HG03520 (cell line): Measurements from ENCODE around the gene NOXA1.
A peak's percentile ranks its signal among the peaks of the same experiment; 100 is the strongest.

Experiments
- ATAC-seq: cut with Tn5 transposase; IDR thresholded peaks from one replicate; pipeline ENCODE4 v1.9.1; 2021; ENCODE audit warnings: mild to moderate bottlenecking, moderate library complexity; ENCODE audit not compliant: unreplicated experiment

Gene NOXA1

DNA sequence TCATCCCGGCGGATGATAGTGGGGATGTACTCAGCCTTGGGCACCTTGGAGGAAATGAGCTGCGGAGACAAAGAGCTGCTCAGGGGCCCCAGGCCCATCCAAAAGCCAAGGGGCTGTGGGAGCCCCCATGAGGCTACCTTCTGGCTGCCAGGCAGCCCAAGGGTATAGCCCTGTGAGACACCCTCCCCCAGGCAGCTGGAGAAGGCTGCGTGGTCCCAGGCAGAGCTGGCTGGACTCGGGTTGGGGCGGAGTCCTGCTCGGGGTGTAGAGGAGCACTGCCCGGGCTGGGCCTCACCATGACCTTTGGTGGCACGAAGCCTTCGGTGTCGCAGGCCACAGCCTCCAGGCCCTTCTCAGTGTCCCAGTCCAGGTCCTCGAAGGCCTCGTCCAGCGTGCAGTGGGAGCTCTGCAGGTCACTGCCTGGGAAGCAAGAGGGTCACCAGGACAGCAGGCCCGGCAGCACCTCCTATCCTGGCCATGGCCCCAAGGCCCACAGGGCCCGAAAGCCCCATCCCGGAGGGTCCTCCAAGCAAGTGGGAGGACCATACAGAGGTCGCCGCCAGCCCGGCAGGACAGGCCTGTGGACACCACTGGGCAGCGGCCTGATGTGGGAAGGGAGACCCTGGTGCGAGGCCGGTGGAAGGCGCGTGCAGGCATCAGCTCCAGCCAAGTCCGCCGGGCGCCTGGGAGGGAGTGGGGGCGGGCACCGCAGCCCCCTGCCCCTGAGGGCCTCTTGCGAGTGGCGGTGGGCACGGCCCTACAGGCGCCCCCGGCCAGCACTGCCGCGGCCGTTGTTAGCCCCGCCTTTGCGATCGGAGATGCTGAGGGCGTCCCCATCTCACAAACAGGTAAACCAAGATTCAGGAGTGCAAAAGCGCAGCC, 29.8 kb downstream of the NOXA1 start:
- no peak for ATAC-seq

DNA sequence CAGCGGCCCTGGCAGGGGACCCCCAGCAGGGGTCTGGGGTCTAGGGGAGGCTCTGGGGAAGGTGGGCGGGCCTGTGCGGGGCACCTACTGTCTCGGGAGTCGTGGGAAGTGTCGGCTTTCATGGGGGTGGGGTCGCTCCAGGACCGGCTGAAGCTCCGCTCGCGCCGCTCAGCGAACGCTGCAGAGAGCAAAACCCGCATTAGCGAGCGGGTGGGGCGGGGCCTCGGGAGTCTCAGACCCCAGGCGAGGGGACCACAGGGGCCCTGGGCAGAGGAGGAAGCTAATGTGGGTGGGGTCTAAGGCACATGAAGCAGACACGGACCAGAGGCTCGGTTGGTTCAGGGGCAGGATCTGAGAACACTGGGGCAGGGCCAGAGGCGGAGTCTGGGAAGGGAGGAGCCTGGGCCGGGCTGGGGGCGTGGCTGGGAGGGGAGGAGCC, 30.5 kb downstream of the NOXA1 start:
- ATAC-seq: no peak

GRCh38 chr9:137454145-137454596, 31.0 kb downstream of the NOXA1 start:
- no peak for ATAC-seq

- no peak for ATAC-seq
These were observed 31.6 kb downstream of the NOXA1 start for GRCh38 chr9:137454597-137455358.

DNA sequence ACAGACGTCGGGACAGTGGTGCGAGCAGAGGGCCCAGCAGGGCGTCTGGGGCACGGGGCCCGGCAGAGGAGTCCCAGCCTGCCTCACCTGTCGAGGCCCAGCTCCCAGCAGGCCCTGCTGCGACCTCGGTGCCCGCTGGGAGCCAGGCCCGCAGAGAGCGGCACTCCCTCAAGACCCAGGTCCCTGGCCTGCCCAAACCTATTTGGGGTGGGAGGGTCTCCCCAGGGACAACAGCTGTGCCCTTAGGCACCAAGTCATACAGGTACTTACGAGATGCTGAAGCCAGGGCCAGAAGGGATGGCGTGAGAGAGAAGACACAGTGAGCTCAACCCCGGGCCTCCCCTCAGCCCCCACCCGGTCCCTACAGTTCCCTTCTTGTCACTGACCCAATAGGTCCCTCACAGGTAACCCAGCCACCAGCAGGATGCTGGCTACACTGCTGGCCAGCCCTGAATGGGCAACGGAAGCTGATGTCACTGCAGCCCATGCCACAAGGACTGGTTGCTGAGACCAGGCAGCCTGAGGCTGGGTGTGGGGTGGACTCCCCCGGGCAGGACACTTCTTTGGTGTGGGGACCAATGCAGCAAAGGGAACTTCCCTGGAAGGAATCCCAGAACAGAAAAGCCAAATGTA, 32.3 kb downstream of the NOXA1 start:
- no peak for ATAC-seq

DNA sequence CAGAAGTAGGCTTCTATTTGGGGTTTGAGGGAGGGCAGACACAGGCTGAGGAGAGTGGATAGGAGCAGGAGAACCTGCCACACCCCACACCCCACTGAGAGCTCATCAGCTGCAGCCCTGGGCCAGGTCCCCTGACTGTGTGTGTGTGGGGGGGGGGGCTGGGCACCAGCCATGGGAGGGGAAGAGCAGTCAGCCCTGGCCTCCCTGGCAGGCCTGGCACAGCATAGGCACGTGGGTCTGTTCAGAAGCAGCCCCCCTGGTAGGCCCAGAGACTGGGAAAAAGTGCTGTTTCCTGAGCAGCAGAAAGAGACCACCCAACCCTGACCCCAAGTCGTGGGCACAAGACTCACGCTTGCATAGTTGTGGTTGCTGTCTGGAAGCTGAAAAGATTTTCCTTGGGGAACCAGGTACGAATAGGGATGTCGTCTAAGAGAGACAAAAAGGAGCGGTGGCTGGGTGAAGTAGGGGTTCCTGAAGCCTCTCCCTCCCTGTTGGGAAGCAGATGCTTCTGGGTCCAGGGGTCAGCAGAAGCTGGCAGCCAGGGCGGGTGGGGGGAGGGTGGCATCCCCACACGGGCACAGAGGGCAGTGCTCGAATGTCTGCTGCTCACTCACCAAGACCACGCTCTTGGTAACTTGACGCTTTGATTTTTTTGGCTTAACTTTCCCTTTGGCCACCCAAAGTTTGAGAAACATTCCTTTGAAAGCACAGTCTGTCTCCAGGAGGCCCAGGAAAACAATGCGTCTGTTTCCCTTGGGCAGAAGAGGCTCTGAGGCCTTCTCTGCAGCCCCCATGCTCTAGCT, 33.1 kb downstream of the NOXA1 start:
- no peak for ATAC-seq

- ATAC-seq: no peak
These were observed 33.7 kb downstream of the NOXA1 start for GRCh38 chr9:137456864-137457405.

DNA sequence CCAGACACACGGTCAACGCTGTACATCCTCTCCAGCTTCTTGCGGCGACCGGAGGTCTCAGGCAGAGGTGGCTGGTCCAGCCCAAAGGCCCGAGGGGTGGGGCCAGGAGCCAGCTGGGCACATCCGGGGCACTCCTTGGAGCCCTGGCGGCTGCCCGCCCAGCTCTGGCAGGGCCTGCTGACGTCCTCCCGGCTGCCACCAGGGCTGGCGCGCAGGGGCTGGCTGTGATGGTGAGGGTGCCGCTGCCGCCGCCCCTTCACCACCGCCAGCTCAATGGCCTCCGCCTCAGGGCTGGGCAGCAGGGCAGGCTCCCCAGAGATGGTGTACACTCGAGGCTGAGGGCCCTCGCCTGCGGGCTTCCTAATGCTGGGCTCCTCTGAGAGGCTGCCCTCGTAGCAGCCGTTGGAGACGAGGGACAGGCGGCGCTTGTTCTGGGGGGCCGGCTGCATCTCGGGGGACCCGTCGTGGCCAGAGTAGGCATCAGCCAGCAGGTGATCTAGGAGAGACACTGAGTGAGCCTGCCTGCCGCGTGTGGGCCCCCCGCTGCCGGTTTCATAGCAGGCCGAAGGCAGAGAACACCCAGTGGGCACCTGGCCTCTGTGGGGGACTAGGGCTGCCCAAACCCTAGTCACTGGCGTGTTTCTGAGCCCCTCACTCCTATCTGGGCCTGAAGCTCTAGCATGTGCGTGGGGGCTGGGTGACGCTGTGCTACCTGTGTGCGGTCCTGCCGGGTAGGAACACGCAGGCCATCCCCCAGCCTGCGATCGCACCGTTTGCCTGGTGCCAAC, 34.4 kb downstream of the NOXA1 start:
- ATAC-seq: no peak

DNA sequence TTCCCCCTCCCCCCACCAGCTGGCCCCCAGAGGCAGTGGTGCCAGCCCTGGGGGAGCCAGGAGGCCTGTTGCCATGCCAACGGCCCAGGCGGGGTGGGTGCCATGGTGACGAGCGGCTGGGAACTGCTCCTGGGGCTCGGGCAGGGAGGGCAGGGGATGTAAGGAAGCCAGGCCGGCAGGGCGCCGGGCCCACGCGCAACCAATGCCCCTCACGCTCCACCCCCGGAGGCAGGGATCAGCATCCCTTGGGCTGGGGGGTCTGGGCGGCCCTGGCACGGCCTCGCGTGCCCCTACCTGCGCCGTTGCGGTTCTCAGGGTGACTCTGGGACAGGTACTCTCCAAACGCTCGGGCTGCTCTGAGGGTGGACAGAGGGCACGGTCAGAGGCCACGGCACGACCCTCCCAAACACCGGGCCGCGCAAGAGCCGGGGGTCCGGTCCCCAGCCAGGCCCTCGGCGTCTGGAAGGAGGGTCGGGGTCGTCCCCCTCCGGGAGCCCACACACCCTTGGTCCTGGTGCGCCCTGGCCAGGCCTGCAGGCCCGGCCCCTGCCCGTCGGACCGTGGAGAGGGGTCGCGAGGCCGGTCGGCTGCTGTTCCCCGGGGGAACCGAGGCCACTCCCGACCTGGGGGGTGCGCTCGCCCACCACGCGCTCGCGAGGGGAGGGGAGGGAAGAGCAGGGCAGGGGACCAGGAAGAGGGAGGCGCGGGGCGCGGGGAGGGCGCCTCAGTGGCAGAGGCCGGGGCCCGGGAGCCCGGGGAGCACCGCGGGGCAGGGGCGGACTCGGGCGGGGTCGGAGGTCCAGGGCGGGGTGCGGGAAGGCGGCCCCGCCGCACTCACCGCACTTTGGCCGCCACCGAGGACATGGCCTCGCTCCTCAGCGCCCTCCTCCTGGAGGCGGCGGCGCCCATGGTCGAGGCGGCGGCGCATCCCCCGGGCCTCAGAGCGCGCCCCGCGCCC, 35.3 kb downstream of the NOXA1 start:
- peak; percentile 10 for ATAC-seq

DNA sequence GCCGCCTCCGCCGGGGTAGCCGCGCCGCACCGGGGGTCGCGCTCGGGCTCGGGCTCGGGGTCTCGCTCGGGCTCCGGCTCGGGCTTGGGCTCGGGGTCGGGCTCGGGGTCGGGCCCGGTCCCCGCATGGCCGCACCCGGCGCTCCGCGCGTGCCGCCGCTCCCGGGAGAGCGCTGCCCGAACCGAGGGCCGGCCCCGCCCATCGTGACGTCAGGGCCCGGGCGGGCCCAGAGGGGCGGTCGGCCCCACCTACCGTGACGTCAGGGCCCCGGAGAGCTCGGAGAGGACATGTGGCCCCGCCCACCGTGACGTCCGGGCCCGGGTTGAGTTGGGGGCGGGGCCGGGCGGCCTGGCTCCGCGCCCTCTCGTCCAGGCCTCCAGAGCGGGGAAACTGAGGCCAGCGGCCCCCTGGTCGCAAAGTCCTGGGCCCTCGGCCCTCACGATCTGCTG, 36.0 kb downstream of the NOXA1 start, which contains the start of gene NSMF:
TSS of gene NSMF (minus strand) at position 183 of the 449 bp plus-strand sequence. CDS start 232 bp downstream, outside the sequence.
- ATAC-seq: peak; percentile 65

DNA sequence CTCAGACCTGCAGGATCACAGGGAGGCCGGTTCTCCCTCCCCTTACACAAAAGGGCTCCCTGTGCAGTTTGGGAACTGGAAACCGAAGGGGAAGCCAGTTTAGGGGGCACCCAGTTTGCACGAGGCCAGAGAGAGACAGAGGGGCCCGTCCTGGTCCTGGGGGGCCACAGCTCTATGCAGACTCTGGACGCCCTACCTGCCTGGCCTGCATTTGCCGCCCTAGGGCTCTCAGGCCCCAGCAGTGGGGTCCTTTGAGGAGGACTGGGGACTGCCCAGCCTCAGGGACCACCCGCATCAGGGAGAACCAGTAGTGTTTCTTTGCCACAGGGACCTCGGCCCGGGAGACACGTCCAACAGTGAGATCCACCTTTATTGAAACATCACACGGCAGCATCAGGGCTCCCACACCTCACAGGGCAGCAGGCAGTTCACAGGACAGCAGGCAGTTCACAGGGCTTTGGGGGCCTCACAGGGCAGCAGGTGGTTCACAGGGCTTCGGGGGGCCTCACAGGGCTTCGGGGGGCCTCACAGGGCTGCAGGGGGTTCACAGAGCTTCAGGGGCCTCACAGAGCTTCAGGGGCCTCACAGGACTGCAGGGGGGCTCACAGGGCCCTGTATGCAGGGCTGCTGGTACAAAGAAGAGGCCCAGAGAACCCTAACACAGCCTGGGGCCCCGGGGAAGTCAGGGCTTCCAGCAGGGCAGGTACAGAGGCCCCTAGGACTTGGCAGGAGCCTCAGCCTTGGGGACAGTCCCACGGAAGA, 36.6 kb downstream of the NOXA1 start:
- ATAC-seq: no peak

GRCh38 chr9:137460363-137461315, 37.4 kb downstream of the NOXA1 start:
- ATAC-seq: no peak

DNA sequence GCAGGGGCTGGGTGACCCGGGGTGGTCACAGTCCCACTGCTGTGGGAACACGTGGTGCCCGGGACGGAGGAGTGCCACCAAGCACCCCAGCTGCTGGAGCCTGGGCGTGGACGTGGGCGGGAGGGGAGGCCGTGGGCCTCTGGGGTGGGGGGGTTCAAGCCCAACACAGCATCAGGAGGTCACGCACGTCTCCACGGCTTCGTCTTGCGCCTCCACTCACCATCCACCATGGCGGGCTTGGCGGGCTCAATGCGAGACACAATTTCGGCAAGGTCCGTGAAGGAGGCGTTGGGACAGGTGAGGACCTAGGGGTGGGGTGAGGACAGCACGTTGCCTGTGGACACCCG, 38.1 kb downstream of the NOXA1 start:
- ATAC-seq: no peak

DNA sequence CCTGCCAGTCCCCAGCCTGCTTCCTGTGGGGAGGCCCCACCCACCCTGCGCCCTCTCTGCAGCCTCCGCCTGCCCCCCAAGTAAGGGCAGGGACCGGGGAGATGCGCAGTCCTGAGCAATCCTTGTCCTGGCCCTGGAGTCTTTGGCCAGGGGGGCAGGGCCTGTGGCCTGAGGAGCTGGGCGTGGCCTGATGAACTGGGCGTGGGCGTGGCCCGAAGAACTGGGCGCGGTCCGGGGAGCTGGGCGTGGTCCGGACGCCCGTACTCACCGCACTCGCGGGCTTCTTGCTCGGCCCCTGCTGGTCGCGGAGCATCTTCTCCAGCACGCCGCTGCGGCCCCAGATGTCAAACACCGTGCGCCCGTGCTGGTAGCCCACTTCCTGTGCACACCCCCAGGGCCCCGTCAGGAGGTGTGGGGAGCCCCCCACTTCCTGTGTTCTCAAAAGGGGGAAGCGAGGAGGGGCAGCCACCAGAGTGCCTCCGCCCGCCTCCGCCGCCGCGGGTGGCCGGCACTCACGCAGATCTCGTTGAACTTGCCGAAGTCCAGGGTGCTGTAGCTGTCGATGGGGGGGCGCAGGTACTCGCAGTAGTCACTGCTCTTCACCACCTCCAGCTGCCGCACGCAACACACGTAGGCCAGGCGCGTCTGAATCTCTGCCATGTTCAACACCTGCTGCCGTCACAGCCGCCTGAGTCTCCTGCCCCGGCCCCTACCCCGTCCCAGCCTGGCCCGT, 38.6 kb downstream of the NOXA1 start:
- ATAC-seq: peak; percentile 58

DNA sequence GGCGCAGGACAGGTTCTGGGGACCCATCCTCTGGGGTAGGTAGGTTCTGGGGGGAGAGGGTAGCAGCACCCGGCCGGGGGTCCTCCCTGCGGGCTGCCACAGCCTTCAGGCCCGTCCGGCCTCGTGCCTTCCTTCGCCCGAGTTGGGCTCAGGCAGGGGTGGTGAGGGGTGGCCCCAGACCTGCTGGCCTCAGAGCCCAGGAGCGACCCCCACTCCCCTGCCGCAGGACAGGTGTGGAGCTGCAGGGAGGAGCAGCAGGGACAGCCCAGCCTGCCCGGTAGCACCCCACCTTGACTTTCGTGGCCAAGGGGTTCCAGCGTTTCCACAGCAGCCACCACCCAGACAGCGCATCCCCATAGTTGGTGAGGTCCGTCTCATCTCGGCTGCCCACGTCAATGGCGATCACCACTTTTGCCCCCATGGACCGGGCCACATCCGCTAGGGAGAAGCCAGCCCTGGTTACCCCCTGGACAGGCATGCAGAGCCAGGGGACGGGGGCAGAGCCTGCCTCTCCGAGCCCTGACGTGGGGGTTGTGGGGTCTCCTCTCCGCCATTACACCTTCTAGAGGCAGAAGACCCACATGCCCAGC, 39.3 kb downstream of the NOXA1 start:
- no peak for ATAC-seq
